GM18519 (cell line): ENCODE data around the gene GINM1.
A peak's percentile ranks its signal among the peaks of the same experiment; 100 is the strongest.

Experiments used
- ATAC-seq: cut with Tn5 transposase; IDR thresholded peaks from one replicate; pipeline ENCODE4 v1.9.1; 2021; ENCODE audit warnings: mild to moderate bottlenecking, moderate library complexity; ENCODE audit not compliant: unreplicated experiment, low FRiP score

The GINM1 gene

GRCh38 chr6:149592983-149593382 is 26.8 kb downstream of the GINM1 start:
- ATAC-seq, result no peak

DNA sequence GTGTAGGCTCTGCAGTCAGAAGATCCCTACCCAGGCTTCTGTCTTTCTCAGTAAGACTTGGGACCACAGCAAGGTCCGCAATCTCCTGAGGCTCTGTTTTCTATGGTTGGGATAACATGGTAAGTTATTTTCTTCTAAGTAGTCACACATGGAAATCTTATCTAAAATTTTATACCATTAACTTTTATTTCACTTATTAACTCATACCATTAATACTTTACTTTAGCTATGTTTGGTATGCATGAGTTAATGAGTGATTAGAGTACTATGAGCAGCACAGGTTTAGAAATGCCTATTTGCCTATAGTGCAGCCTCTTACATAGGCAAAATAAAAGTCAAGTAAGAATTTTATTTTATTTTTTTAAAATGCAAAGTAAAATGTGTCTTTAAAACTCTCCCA is 27.2 kb downstream of the GINM1 start:
- ATAC-seq, result no peak

- ATAC-seq, result no peak
Measured at GRCh38 chr6:149600508-149600907, 34.3 kb downstream of the GINM1 start.

GRCh38 chr6:149608381-149608982 is 42.3 kb downstream of the GINM1 start:
- ATAC-seq, result no peak

DNA sequence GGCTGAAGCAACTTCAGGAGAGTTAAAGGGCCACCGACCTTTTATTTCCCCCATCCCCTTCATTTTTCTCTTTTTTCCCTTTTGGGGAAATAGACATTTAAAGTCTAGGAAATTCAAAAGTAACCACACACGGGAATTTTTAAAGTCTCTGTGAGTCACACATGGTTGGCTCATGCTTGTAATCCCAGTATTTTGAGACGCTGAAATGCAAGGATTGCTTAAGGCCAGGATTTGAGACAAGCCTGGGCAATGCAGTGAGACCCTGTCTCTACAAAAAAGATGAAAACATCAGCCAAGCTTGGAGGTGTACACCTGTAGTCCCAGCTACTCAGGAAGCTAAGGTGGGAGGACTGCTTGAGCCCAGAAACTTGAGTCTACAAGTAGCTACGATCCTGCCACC is 48.2 kb downstream of the GINM1 start:
- no peak for ATAC-seq

- no peak for ATAC-seq
Measured at GRCh38 chr6:149615805-149616204, 49.6 kb downstream of the GINM1 start.

DNA sequence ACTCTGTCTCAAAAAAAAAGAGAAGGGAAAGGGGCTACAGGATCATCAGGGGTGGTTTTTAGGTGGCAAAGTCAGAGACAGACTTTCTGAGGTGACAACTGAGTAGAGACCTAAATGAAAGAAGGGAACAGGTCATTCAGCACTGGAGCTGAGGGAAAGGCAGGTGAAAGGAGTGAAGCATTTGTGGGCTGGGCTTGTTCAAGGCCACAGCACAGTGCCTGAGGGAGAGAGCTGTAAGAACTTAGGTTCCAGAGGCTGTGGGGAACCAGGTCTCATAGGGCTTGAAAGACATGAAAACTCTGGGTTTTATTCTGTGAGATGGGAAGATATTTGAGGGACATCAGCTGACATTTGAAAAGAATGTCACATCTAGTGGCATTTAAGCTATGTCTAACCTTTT is 61.5 kb downstream of the GINM1 start:
- no peak for ATAC-seq

GRCh38 chr6:149628875-149629510 is 62.8 kb downstream of the GINM1 start:
- peak; percentile 75 for ATAC-seq

- ATAC-seq, result no peak
Measured at GRCh38 chr6:149634315-149634714, 68.1 kb downstream of the GINM1 start.

- ATAC-seq, result no peak
Measured at GRCh38 chr6:149636124-149636523, 69.9 kb downstream of the GINM1 start.
